Skeletal muscle cell (primary cell): ENCODE measurements around the gene TGFBR3.

Experiments
- DNase-seq: peaks from one replicate; pipeline ENCODE4 v3.0.0-alpha.2; 2010; ENCODE audit warnings: low read depth
- H3K4me3 ChIP-seq: 2 replicates; pipeline ENCODE4 v1.5.1; 2011; ENCODE audit warnings: low read depth, mild to moderate bottlenecking, control low read depth, low read length, moderate library complexity

The TGFBR3 gene

GRCh38 chr1:91731815-91732214 is 154.1 kb downstream of the TGFBR3 start:
- DNase-seq: no peak
- no peak overlapping the region for H3K4me3 ChIP-seq

- H3K4me3 ChIP-seq: no peak overlapping the region
- peak; percentile 62 for DNase-seq
These were observed 154.9 kb downstream of the TGFBR3 start for GRCh38 chr1:91730801-91731732.

- no peak for DNase-seq
- H3K4me3 ChIP-seq: no peak overlapping the region
These were observed 156.2 kb downstream of the TGFBR3 start for GRCh38 chr1:91729621-91730358.

DNA sequence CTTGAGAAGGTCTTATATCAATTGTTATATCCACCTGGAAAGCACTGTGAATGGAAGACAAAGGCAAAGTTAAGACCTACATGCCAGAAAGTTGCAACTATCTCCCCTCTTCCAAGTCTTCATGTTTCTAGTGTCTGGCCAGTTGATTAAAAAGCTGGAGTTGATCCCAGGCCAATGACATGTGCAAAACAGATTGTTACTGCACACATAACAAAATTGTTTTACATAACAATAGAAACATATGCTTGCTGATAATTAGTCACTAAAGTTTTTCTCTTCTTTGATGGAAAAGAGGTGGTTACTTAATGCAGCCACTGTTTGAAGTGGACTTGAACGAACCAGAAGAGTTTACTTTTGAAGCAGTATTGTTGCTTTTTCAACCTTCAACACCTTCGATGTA is 158.2 kb downstream of the TGFBR3 start:
- no peak for DNase-seq
- H3K4me3 ChIP-seq: no peak overlapping the region

DNA sequence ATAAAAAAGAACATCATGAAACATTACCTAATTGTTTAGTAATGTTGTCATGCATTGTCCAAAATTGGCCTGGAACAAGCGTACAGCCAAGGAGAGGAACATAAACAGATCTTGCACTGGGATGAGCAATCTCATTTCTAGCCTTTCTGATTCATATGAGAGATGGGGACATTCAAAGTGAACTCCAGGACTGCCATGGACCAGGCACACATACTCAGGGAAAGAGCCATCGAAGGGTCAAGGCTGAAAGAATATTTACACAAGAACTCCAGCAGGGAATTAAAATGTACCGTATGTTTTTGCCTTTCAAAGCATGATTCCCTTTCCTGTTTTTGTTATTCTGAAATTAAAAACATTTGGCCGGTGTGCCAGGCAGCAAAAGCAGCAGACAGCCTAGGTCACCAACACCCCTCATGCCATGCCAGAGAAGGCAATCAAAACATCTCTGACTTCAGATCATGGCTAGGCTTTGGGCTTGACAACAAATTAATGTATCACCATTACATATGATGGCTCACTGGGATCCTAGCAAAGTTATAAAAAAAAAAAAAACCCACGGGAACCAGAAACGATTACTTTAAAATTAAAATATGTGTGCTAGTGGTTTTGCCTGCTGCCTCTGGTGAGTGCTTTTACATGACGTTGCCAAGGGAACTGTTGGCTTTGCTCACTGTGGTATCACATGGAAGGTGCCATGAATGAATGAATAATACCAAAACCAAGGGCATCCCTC is 159.8 kb downstream of the TGFBR3 start:
- H3K4me3 ChIP-seq: no peak overlapping the region
- peak; percentile 95 for DNase-seq

DNA sequence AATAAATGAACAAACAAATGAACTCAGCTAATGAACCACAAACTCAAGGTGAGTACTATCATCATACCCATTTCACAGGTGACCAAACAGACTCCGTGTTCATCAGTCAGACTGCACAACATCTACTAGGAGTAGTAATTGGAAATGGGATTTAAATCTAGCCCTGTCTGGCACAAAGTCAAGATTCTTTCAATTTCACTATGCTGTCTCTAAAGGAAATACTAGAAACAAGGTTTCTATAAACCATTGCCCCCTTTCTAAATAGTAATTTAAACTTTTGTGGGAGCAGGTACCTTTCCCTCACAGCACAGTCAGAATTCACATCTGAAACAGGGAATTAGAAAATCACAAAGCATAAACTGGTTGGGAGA is 160.3 kb downstream of the TGFBR3 start:
- no peak for DNase-seq
- no peak overlapping the region for H3K4me3 ChIP-seq

- no peak overlapping the region for H3K4me3 ChIP-seq
- no peak for DNase-seq
These were observed 161.3 kb downstream of the TGFBR3 start for GRCh38 chr1:91724644-91725043.

DNA sequence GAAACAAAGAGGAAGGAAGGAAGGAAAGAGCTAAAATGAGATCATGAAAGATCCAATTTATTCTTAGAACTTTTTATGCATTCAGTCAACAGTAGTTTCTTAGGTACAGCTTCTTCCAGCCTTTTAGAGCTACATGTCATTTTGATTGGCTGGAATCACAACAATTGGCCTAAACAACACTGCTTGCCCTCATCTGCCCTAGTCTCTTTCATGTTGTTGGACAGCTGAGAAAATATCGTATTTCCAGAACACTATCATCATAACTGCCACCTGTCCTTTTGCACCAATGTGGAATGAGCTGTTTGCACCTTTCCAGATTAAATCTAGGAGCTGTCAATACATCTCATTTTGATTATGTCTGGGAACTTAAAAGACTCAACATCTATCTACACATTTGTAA is 161.7 kb downstream of the TGFBR3 start:
- no peak for DNase-seq
- H3K4me3 ChIP-seq: no peak overlapping the region

GRCh38 chr1:91720044-91720443 is 165.9 kb downstream of the TGFBR3 start:
- no peak overlapping the region for H3K4me3 ChIP-seq
- no peak for DNase-seq

DNA sequence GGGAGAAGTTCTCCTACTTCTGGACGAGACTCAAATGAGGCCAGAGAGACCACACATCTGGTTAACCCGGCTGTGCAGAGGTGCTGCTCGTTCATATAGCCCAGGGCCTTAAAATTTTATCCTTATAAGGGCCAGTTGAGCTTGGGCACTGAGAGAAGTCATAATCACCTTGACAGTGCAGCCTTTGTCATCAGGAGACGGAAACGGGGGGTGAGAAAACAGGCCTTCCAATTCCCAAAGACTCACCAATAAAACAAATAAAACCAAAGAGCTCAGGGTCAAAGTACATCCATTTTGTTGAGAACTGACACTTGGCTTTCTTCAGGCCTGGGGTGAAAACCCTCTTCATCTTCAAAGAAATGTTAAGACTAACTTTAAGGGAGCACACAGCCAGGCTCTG is 167.1 kb downstream of the TGFBR3 start:
- H3K4me3 ChIP-seq: no peak overlapping the region
- no peak for DNase-seq

GRCh38 chr1:91718368-91718767 is 167.6 kb downstream of the TGFBR3 start:
- no peak for DNase-seq
- no peak overlapping the region for H3K4me3 ChIP-seq

- H3K4me3 ChIP-seq: no peak overlapping the region
These were observed 168.1 kb downstream of the TGFBR3 start for GRCh38 chr1:91717839-91718238.

DNA sequence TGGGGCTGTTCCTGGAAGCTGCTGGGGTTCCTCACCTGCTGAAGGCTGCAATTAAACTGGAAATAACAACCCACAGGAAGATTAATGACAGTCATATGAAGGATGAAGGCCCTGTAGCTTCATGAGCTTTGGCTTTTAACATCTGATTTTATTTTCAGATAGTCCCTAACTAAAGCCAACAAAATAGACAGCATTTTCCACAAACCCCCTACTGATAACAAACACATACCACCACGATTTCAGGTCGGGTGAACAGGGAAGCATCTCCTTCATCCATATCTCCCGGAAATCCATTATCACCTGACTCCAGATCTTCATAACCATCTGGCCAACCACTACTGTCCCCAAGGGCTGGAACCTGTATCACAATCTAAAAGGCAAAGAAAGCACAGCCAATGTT is 169.6 kb downstream of the TGFBR3 start:
- DNase-seq: no peak
- H3K4me3 ChIP-seq: no peak overlapping the region

More at GRCh38 chr1:91717839-91718238, 168.1 kb downstream of the TGFBR3 start:
- DNase-seq: no peak

- no peak overlapping the region for H3K4me3 ChIP-seq
- no peak for DNase-seq
These were observed 170.4 kb downstream of the TGFBR3 start for GRCh38 chr1:91715416-91716000.

DNA sequence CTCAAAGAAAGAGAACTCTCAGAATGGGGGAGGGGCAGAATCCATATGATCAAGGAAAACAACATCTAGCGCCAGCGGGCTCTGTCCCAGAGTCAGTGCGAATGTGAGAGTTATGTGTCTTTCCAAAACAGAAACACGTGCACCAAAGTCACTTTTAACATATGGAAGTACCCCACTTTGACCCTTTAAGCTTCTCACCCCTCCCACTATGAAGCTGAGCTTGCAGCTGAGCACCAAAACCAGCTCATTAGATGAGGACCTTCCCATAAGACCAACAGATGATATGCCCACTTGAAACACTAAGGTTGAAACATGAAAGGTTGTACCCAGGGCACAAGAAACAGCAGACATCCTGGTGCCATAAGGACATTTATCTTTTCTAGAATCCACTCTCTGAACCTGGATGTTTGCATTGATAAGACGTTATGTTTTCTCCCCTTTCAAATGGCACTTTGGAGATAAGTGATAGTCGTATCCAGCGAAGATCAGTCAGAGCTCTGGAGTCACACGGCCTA is 171.0 kb downstream of the TGFBR3 start:
- H3K4me3 ChIP-seq: no peak overlapping the region
- no peak for DNase-seq

DNA sequence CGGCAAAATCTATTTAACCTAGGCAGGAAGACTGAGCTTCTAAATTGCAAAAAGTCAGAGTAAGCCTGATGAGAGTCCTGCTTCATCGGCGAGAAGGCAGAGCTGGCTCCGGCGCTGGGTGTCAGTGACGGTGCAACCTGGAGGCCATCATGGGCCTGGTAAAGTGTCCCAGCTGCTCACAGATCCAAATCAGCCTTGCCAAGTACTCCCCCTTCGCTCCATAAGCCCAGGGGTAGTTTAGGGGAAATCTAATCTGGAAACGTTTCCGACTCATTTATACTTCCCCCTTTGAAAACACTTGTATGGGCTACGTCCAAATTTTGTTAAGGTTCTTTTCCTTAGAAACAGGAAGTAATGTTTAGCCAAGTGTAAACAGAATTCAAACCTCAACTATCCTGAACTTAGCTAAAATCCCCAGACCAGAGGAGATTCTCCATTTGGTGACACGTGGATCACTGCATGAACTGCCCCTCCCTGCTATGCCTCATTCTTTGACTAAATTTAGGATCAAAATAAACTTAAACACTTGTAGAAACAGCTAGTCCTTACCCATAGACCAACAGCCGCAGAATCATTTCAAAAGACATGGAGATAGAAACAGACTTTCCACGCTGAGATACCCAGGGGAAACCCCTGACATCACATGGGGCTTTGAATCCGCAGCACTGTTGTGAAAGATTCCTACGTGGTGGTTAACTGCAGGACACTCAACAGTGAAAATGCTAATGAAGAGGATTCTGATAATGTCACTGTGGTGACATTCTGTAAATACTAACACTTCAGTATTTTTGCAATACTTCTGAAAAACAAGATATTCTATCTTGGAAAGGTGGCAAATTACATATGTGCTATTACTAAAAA is 172.7 kb downstream of the TGFBR3 start:
- peak; percentile 60 for DNase-seq
- H3K4me3 ChIP-seq: no peak overlapping the region

DNA sequence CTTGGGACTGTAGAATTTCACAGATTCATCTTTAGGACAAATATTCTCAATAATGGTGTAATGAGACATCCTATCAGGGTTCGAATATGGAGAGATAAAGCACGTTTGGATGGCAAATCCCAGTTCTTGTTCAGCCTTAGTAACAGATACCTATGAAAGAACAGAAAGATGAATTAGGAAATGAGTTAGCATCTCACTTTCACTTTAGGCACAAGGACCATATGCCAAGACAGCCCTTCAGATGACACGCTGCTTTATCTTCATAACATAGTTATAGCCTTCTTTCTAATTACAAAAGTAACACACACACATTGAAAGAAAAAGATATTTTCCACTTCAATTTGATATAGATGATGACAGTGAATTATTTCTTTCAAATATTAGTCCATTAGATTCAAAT is 173.6 kb downstream of the TGFBR3 start:
- no peak overlapping the region for H3K4me3 ChIP-seq
- no peak for DNase-seq

GRCh38 chr1:91711504-91712247 is 174.3 kb downstream of the TGFBR3 start:
- H3K4me3 ChIP-seq: no peak overlapping the region
- DNase-seq: no peak
